Activated CD4-positive, alpha-beta T cell treated with anti-CD3 and anti-CD28 coated beads for 24 hours (primary cell): ENCODE data around the gene MS4A1.
"Not testable (repeated sequence)": the region's sequence is repeated elsewhere in the genome, so short reads cannot be mapped to it uniquely, and the experiment has no call there.

Source experiments
- DNase-seq, 2 donors: peaks; one replicate each; pipeline ENCODE4 v3.0.0-alpha.2; 2020; ENCODE audit warnings: low read depth in 2 of 2

MS4A1 gene

DNA sequence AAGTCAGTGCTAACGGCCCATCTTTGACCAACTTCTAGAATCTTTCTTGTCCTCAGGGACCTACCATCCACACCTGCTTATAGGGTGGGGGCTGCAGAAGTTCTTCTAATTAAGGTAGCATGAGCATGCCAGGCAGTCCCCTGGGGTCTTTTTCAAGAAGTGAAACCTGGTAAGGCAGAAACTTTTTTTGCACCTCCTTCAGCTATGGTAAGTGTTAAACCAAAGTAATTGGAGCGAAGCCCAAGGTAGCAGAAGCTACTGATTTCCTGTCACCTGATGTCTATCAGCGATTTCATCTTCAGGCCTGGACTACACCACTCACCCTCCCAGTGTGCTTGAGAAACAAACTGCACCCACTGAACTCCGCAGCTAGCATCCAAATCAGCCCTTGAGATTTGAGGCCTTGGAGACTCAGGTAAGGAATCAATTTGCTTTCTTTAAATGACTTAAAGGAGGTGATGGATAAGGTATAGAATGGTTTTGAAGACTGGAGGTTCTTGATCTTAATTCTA, at the start of gene MS4A1:
Gene MS4A1 (plus strand): TSS at position 317 of the 512 bp plus-strand sequence. CDS start 6,528 bp downstream, outside the sequence.
- no peak for DNase-seq

DNA sequence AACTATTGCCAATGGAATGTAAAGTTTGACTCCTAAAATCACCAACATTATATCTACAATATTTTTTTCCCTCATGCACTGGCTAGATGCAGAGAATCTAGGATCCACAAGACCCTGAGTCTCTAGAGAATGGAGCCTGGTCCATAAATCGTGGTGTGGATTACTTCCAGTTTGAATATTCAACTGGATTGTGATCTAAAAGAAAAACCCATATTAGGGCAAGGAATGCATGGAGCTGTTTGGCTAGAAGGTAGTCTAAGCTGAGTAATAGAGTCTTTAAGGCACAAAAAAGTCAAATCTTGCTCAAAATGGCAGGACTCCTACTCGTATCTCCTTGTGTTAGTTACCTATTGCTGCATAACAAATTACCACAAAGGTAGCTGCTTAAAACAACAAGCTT, 35.6 kb upstream of the MS4A1 start:
- DNase-seq, result no peak

DNA sequence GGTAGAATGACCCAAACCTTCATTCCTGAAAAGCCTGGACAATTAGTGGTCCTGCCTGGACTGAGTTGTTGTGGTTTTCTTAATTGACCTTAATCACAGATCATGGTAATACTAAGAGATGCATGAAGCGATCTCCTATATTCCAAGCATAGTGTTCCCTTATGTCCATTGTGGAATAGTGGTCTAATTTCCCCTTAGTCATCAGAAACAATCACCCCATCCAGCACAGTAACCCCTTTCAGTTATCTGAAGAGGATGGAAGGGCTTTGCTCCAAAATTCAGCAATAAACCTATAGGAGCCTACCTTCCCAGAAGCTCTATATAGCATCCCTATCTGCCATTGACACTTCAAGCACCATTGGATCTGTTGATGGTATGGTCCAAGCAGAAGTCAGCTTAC, 33.0 kb upstream of the MS4A1 start:
- no peak for DNase-seq

DNA sequence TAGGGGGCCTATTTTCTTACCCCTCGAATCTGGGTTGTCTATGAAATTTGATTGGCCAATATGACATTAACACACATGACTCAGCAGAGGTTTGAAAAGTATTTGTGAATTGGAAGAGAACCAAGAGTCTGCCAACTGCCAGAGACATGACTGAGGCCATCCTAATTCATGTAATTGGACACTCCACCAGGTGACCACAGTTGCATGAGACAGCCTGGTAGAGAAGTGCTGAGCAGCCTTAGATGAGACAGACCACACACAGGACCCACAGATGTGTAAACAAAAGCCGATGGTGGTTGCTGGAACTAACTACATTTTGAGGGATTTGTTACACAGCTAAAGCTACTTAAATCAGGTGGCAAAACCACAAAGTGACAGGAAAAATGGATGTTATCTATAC, 27.1 kb upstream of the MS4A1 start:
- DNase-seq, result no peak

DNA sequence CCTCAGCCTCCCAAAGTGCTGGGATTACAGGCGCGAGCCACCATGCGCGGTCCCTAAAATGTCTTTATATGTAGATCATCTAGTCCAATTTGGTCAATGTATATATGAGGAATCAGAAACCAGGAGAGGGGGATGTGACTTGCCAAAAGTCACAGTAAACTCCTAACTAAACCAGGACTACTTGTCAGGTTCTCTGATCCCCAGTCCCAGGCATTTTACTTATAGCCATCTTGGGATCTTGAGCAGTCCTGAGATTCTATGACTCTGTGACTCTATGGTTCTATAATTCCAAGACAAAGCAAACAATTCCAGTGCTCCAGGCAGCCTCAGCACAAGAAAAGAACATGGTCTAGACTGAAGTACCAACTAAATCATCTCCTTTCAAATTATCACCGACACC, 26.4 kb upstream of the MS4A1 start, which contains the start of gene MS4A5:
Gene MS4A5 (plus strand): TSS at position 301 of the 400 bp plus-strand sequence. CDS start 103 bp downstream, outside the sequence.
- DNase-seq, result no peak

DNA sequence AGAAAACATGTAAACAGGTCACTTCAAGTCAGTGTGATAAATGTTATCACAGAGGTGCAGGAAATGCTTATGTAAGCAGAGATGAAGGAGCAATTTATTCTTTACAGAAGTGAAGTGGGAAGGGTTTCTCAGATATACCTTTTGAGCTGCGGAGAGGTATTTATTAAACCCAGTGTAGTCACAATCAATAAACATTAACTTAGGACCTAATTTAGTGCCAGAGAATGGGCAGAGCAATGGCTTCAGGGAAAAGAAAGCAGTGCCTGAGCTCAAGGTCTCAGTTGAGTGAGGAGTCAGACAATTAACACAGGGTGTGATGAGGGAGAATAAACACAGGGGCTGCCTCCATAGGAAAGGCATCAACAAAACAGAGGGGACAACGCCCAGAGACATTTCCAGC, 24.4 kb upstream of the MS4A1 start:
- DNase-seq, result no peak

DNA sequence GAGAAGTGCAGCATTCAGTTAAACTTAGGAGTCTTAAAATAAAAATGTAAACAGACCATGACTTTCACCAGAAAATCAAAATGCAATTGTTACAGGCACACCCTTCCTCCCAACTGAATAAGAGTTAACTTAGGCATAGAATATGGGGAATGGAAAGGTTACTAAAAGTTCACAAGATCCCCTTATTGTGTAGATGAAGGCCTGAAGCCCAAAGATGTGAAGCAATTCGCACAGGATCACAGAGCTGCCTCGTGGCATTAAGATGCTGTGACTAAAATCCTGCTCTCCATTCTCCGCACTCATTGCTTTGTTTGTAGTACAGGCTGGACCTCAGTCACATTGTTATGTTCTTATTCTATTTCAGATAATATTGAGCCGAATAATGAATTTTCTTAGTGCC, 22.2 kb upstream of the MS4A1 start:
- no peak for DNase-seq

DNA sequence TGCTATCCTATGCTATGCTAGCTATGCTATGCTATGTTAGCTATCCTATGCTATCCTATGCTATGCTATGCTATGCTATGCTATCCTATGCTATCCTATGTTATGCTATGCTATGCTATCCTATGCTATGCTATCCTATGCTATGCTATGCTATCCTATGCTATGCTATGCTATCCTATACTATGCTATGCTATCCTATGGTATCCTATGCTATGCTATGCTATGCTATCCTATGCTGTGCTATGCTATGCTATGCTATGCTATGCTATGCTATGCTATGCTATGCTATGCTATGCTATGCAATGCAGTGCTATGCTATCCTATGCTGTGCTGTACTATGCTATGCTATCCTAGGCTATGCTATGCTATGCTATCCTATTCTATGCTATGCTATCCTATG, 8.6 kb upstream of the MS4A1 start:
- no peak for DNase-seq

DNA sequence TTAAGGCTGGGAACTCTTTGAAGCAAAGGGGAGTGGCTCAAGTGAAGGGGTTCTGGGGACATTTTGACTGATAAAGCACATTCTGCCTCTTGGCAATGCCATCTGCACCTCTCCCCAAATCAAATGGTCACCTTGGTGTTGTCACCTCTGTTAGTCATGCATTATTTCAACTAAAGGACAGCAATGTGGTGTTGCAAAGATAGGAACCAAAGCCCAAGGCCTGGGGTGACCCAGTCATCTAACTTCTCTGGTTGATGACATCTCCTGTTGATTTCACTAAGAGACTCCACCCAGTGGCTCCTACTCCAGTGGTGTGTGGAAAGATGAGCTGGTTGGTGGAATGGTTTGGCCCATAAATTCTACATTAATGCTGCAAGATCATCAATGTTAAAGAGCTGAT, 7.8 kb upstream of the MS4A1 start:
- DNase-seq, result no peak

DNA sequence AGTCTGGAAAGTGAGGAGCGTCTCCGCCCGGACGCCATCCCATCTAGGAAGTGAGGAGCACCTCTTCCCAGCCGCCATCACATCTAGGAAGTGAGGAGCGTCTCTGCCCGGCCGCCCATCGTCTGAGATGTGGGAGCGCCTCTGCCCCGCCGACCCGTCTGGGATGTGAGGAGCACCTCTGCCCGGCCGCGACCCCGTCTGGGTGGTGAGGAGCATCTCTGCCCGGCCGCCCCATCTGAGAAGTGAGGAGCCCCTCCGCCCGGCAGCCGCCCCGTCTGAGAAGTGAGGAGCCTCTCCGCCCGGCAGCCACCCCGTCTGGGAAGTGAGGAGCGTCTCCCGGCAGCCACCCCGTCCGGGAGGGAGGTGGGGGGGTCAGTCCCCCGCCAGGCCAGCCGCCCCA, 4.5 kb upstream of the MS4A1 start:
- not testable (repeated sequence) for DNase-seq

DNA sequence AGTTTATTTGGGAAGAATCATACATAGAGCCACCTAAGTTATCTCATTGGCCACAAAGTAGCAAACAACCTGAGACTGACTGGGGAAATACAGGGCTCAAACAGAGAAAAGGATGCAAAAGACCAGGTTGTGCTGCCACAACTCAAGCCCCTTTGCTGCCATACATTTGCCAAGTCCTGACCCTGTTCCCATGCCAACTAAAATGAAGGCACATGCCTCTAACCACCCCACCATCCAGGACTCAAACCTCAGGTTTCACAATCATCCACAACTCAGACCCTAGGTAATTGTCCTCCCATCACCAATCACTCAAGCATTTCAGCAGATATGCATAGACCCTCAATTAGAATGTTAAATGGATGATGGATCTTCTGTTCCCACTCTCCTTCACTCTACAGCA, 1.4 kb upstream of the MS4A1 start:
- no peak for DNase-seq

DNA sequence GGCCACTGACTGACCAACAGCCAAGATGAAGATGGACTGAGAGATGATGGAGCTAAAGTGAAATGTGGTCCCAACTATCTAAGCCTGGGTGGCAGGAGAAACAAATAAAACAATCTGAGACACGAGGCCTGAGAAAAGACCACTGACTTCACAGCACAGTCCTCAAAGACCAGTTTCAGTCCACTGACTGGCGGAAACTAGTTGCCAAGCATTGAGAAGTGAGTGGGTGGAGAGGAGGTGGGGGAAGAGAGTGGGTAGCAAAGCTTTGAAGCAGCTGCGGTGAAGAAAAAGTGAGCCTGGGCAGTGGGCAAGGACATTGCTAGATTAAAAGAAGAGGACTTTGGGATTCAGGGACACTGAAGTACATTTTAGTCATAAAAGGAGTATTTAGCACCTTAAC, 1.9 kb downstream of the MS4A1 start:
- DNase-seq, result no peak

DNA sequence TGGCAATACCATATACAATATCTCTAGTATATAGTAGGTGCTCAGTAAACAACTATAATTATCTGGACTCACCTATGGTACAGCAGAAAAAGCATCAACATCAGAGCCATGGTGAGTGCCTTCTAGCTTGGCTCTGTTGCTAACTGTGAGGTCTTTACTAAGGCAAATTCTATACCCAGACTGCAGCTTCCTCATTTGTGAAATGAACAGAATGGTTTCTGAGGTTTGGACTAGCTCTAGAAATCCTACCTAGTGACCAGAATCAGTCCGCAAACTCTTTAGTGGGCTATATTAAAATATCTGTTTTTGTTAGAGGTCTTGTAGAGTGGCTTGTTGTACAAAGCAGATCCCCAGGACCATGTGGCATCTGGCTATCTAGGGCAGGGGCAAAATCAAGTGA, 3.7 kb downstream of the MS4A1 start:
- no peak for DNase-seq

DNA sequence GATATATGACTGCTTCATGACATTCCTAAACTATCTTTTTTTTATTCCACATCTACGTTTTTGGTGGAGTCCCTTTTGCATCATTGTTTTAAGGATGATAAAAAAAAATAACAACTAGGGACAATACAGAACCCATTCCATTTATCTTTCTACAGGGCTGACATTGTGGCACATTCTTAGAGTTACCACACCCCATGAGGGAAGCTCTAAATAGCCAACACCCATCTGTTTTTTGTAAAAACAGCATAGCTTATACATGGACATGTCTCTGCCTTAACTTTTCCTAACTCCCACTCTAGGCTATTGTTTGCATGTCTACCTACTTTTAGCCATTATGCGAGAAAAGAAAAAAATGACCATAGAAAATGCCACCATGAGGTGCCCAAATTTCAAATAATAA, 13.2 kb downstream of the MS4A1 start:
- DNase-seq, result no peak

DNA sequence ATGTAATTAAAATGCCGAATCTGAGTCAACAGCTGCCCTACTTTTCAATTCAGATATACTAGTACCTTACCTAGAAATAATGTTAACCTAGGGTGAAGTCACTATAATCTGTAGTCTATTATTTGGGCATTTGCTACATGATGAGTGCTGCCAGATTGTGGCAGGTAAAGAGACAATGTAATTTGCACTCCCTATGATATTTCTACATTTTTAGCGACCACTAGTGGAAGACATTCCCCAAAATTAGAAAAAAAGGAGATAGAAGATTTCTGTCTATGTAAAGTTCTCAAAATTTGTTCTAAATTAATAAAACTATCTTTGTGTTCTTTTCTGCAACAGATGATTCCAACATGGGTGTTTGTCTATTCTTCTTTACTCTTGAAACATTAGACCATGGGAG, 14.1 kb downstream of the MS4A1 start:
- DNase-seq, result no peak

DNA sequence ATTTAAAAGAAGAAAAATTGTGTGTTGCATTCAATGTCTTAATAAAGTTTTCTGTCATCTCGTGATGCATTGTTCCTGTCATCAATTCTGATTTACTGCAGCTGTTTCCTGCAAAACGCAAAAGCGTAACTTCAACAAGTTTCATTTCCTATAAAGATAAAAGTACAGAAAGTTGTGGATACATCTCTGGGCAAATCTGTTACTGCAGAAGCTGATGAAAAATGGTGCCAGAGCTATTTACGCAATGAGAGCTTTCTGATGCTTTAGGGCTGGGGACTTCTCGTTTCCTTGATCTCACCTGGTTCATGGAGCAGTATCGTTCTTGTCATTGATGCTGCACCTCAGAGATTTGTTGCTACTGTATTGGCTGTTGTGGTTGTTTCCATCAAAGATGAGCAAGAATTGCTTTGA, 21.4 kb downstream of the MS4A1 start:
- no peak for DNase-seq

DNA sequence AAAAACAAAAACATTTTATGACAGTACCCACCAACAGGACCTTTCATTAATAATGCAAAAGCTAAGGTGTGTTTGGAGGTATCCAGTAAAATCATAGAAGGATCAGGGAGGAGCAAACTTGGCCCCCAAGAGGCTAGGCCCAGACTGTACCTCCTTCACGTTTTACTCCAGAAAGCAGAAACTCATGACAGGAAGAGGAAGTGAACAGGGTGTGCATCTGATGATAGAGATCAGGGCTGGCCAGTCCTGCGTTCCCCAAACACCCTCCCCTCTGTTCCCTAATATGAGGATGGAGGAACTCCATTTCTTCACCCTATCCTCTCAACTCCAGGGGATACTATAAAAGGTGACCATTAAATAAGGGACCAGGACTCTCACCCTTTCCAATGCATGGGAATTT, 26.7 kb downstream of the MS4A1 start:
- no peak for DNase-seq

DNA sequence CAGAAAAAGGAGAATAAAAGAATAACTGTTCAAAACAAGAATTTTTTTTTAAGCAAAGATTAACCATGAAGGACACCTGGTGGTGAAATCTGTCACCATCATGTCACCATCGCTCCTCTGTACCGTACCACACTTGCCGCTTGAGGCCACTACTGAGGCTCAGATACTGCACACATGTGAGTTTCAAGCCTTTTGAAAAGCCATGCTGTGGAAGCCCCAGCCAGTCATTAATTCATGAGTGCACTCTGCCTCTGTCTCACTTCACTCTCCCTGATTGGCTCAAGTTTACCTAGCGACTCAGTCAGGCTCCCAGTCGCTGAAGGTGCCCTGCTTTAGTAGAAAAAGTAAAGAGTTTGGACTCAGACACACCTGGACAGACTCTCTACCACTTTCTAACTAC, 30.3 kb downstream of the MS4A1 start:
- DNase-seq, result no peak

DNA sequence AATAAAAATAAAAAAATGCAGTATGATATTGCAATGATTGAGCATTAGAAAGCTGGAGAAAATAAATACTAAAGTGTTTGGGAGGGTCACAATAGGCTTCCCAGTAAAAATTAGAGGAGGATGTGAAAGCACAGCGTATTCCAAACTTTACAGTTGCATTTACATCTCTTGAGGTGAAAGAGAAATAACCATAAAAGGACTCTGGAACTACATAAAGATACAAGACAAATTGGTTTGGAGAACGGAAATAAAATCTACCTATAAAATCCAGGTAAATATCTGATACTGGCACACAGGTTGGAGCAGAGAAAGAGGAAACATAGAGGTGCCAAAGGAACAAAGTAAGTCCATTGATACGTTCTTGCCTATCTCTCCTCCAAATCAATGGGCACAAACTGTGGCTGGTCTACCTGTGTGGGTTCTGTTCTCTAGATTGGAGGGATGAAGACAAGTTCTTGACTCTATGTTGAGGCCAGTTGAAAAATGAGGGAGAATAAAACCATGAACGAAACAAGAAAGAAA, 36.9 kb downstream of the MS4A1 start, which contains the start of gene MS4A12:
Gene MS4A12 (plus strand): TSS at position 291 of the 522 bp plus-strand sequence. CDS start 4,541 bp downstream, outside the sequence.
- no peak for DNase-seq

DNA sequence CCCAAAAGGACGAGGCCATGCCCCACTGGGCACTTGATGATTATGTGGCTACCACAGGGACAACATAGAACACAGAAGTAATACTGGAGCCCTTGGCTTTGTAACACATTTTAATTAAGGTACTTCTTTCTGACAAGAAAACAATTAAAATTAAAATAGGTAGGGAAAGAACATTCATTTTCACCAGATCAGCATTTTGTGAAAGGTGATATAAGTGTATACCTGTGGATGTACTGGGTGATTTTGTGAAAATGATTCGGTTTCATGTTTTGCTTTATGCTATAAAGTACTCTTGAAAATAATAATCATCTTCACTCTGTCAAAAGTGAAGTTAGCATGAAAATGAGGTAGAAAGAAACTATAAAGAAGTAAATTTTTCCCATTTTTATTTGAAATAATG, 37.8 kb downstream of the MS4A1 start:
- DNase-seq, result no peak

DNA sequence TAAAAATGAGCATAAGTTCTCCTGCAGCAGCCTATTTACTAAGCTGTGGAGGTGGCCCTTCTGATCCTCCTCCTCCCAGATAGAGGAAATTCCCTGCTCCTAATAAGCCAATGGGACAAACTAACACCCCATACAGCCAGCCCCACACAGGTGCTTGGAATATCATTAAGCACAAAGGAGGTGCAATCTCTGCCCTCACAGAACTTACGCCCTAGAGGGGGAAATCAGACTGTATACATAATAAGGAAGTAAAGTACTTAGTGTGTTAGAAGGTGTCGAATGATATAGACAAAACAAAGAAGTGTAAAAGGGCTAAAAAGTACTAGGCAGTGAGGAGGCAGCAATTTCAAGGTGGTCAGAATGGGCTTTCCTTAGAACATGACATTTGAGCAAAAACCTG, 42.8 kb downstream of the MS4A1 start:
- DNase-seq, result no peak

DNA sequence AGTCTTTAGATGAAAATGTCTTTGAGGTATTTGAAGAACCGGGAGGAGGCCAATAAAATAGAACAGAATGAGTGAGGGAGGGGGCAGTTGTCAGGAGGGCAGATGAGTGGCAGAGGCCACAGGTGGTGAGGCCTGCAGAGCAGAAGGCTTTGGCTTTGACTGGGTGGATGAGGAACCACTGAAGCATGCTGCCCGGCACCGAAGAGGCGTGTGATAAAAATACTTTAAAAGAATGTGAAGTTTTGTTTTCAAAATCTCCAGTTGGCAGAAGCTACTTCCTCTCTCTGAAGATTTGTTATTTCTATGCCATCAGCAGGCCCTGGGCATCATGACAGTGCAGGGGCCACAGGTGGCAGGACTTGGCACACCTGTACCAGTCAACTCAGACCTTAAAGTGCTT, 43.2 kb downstream of the MS4A1 start:
- no peak for DNase-seq

DNA sequence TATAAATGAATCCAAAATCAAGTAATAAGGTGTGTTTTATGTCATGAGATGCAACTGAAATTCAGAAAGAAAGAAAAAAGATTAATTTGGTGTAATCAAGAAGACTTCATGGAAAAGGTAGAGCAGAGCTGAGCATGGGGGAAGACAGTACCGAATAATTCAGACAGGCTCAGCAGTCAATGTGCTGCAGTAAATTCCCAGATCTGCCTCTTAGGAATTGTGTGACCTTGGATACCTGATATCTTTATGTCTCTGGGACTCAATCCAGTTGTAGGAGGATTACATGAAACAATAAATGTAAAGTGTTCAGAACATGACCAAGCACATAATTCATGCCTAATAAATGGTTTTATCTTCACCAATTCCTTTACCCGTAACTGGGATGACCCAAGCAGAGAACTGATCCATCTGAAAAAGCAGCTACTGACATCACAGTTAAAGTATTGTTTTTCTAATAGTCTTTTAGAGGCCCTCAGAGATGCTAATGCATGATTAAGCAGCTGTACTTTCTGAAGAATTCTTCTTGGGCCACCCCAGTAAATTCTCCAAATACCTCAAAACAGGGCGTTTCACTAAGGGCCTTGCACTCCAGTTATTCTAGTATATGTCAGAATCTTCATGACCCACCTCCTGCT, 44.7 kb downstream of the MS4A1 start:
- DNase-seq, result no peak
